H1 (cell line): Measurements from ENCODE around the gene ATF7.
"Not testable (repeated sequence)": the region's sequence is repeated elsewhere in the genome, so short reads cannot be mapped to it uniquely, and the experiment has no call there.

Source experiments
- CEBPB ChIP-seq: IDR thresholded peaks from 2 replicates; pipeline ENCODE4 v1.6.1; 2012; ENCODE audit warnings: low read depth, low read length
- EZH2 ChIP-seq: fragments of 200-600 bp; sonication (generic); IDR thresholded peaks from 2 replicates; pipeline ENCODE4 v1.7.1; 2012; ENCODE audit warnings: low read depth, mild to moderate bottlenecking, moderate library complexity, low read length, inconsistent platforms; ENCODE audit not compliant: severe bottlenecking
- POLR2A ChIP-seq, 2 experiments: IDR thresholded peaks; 1 replicate in 1 of 2; 2 replicates in 1 of 2; pipeline ENCODE4 v1.6.1; 2011; ENCODE audit warnings: low read depth in 2 of 2, low read length in 2 of 2, mild to moderate bottlenecking in 2 of 2; ENCODE audit errors: control extremely low read depth in 1 of 2
- RAD21 ChIP-seq, 2 experiments: IDR thresholded peaks in 1 of 2; conservative IDR thresholded peaks in 1 of 2; 2 replicates each; pipeline ENCODE4 v1.6.1; 2011; ENCODE audit warnings: low read depth in 2 of 2, low read length in 2 of 2, improper control_type of control experiment in 1 of 2, inconsistent platforms in 1 of 2, mild to moderate bottlenecking in 1 of 2, moderate library complexity in 1 of 2

DNA sequence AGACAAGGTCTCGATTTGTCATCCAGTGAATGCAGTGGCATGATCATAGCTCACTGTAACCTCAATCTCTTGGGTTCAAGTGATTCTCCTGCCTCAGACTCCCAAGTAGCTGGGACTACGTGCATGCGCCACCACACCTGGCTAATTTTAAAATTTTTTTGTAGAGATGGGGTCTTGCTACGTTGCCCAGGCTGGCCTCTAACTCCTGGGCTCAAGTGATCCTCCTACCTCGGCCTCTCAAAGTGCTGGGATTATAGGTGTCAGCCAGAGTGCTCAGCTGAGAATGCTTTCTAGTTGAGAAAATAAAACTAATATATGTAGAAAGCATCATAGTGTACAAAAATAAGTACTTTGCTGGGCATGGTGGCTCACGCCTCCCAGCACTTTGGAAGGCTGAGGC, 77.8 kb downstream of the ATF7 start:
- not testable (repeated sequence) for TF ChIP-seq CEBPB; EZH2; POLR2A (IDR thresholded peaks at IDR 0.05; ENCODE audit: control extremely low read depth in 1 of 2, low read depth in 2 of 2, low read length in 2 of 2); RAD21 (IDR thresholded peaks at IDR 0.05 in 1 of 2, conservative IDR thresholded peaks at IDR 0.05 in 1 of 2; ENCODE audit: low read depth in 2 of 2, low read length in 2 of 2)
